SK-MEL-5 (cell line): ENCODE data around the gene ERFE. TPM values are rescaled to one million over a fixed set of nuclear protein-coding genes. Genes with fewer than 3 reads are reported as not detected.
"Not testable (repeated sequence)": the region's sequence is repeated elsewhere in the genome, so short reads cannot be mapped to it uniquely, and the experiment has no call there.

Experiments
- DNase-seq: peaks from one replicate; pipeline ENCODE4 v3.0.0-alpha.2; 2016; ENCODE audit warnings: low read depth, low spot score
- in situ Hi-C: cut with HindIII; loops from 2 replicates; pipeline ENCODE4 v1.10.0; 2016; ENCODE audit warnings: low sequenced_read_pairs, high pct_unique_total_duplicates, low pct_unique_long_range_greater_than_20kb
- polyA plus RNA-seq, 2 experiments: library from polyadenylated mRNA; depleted of rRNA; stranded (reverse); fragments of >200 nt; gene quantifications; 2 replicates each; pipeline ENCODE4 v1.2.3, GENCODE V29; 2015
- total RNA-seq: library from RNA; depleted of rRNA; stranded (reverse); fragments of >200 nt; shearing (Covaris generic); gene quantifications from 2 replicates; pipeline ENCODE4 v1.2.3, GENCODE V29; 2014; rRNA removed

ERFE gene, protein sequence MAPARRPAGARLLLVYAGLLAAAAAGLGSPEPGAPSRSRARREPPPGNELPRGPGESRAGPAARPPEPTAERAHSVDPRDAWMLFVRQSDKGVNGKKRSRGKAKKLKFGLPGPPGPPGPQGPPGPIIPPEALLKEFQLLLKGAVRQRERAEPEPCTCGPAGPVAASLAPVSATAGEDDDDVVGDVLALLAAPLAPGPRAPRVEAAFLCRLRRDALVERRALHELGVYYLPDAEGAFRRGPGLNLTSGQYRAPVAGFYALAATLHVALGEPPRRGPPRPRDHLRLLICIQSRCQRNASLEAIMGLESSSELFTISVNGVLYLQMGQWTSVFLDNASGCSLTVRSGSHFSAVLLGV
- total RNA-seq = 22.3 and 29.3 TPM in 2 replicates
- 29.5 and 33.2 TPM in 2 replicates for polyA plus RNA-seq (2015; cell fraction: cytosol; rRNA removed)
- polyA plus RNA-seq (2015; cell fraction: nucleus; rRNA removed) = 13.8 and 19.7 TPM in 2 replicates

DNA sequence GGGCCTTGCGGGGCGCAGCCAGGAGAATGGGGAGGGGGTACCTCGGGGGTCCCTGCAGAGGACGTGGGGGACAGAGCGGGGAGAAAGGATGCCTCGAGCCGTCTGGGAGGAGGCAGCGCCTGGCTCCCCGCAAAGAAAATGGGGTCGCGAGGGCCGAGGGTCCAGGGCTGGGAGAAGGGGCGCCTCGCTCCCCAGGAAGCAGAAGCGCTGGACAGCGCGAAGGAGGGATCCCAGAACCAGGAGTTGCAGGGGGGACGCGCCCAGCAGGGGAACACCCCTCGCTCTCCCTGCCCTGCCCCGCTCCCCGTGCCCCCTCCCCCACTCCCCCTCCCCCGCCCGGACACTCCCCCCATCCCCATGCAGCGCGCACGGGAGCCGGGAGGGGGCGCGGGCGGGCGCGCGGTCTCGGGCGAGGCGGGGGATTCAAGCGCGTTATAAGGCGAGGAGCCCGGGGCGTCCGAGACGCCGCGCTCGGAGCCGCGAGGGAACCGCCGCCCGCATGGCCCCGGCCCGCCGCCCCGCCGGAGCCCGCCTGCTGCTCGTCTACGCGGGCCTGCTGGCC, at the start of gene ERFE:
TSS of gene ERFE (plus strand) at position 462 of the 562 bp plus-strand sequence. CDS start at position 500, 38 bp downstream.
- in situ Hi-C loops = no loop called here
- DNase-seq = peak; percentile 53

DNA sequence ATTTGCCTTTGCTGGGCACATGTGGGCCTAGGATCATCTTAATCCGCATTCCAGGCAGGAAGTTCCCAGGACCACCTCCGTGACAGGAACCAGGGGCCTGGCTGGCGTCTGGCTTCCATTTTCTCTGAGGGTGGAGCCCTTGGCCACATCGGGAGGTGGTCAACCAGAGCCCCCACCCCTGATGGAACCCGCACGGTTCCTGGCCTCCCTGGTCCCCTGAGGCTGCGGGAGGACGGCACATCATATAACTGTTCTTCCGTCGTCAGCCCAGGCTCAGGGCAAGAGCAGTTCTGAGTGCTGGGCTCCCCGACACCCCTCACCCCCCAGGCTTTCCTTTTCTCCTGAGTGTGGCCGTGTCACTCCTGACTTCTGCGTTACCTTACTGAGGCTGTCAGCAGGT, 45.2 kb upstream of the ERFE start:
- in situ Hi-C loops = no loop called here
- DNase-seq = no peak

DNA sequence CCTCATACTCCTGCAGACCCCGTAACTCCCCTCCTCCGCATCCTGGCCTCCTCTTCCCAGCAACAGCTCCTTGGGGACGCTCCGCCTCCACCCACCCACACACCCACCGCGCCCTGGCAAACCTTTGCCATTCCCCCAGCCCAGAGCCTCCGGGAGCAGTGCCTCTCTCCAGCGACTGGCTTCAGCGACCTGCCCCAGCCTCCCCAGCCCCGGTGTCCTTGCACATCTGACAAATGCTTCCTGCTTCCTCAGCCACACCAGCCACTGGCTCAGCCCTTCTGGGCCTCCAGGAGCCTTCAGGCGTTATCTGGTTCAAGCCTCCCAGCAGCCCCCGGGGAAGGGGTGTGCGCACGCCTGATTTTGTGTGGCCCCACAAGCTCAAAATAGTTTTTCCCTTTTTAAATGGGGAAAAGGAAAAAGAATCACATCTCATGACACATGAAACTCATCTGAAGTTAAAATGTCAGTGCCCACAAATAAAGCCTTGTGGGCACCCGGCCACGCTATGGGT, 44.4 kb upstream of the ERFE start:
- in situ Hi-C loops = no loop called here
- no peak for DNase-seq

DNA sequence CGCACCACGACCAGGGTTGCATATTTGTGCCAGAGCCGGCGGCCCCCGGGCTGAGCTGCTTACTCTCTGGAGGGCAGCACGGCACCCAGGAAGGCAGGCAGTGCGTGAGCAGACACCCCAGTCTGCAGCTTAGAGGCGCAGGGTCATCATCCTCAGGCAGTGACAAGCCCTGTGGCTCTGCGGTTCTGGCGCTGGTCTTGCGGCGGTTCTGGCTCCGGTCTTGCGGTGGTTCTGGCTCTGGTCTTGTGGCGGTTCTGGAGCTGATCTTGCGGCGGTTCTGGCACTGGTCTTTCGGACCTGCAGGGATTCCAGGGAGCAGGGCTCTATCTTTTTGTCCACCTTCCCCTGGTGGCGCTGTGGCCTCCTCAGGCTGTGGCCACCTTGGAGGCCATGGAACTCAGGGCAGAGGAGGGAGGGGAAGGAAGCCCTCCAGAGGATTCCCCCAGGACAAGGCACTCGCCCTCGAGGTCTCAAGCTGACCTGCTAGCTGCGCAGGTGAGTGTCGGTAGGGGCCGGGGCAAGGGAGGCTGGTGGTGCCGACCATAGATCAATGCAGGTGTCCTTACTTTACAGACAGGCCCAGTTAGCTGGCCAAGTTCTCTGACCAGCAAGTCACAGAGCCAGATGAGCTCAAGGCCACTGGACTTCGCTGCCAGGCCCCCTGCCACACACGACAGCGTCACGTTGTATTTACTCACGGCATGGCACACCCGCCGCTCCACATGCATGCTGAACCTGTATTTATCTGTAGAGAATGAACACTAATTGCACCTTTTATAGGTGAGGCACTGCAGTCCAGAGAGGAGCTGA, 43.7 kb upstream of the ERFE start:
- no peak for DNase-seq
- in situ Hi-C loops = no loop called here

DNA sequence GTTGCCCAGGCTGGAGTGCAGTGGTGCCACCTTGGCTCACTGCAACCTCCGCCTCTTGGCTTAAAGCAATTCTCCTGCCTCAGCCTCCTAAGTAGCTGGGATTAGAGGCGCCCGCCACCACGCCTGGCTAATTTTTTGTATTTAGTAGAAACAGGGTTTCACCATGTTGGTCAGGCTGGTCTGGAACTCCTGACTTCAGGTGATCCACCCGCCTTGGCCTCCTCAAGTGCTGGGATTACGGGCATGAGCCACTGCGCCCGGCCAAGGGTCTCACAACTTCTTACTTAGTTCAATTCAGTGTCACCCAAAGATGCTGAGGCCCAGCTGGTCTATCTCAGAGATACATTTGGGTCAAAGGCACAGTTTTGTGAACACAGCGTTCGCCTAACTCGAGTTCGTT, 43.1 kb upstream of the ERFE start:
- in situ Hi-C loops = not testable (repeated sequence)

DNA sequence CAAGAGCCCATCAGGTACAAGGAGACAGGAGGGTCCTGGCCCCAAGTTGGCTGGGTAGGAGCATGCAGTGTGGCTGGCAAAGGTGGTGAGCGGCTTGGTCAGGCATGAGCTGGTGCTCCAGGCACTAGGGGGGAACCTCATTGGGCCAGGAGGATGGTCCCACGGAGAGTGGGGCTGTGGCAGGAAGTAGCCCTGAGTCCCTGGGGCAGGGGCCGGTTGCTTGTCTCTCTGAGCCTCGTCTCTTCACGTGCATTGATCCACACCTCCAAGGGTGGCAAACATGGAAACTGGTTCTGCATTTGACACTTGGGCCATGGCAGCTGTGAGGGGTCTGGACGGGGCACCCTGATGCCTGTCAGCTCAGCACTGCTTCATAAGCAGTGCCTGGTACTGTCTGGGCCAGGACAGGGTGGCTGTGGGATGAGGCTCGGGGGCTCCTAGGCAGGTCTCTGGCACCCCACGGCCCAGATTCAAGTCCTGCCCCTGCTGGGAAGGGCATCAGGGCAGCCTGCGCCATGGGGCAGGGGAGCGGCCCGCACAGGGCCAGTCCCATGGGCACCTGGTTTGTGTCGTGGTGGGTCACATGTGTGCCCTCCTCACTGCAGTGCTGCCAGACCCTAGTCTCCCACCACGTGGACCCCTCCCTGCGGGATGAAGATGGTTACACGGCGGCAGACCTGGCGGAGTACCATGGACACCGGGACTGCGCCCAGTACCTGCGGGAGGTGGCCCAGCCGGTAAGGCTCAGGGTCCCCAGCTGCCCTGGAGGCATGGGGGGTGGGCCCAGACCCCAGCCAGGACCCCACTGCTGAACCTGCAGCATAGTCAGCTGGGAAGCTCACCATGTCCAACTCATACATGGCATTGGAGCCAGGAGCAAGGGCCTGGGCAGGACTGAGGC, 42.2 kb upstream of the ERFE start:
- in situ Hi-C loops = no loop called here
- DNase-seq = no peak

More for the DNA sequence above, 43.1 kb upstream of the ERFE start:
- DNase-seq = not testable (repeated sequence)

DNA sequence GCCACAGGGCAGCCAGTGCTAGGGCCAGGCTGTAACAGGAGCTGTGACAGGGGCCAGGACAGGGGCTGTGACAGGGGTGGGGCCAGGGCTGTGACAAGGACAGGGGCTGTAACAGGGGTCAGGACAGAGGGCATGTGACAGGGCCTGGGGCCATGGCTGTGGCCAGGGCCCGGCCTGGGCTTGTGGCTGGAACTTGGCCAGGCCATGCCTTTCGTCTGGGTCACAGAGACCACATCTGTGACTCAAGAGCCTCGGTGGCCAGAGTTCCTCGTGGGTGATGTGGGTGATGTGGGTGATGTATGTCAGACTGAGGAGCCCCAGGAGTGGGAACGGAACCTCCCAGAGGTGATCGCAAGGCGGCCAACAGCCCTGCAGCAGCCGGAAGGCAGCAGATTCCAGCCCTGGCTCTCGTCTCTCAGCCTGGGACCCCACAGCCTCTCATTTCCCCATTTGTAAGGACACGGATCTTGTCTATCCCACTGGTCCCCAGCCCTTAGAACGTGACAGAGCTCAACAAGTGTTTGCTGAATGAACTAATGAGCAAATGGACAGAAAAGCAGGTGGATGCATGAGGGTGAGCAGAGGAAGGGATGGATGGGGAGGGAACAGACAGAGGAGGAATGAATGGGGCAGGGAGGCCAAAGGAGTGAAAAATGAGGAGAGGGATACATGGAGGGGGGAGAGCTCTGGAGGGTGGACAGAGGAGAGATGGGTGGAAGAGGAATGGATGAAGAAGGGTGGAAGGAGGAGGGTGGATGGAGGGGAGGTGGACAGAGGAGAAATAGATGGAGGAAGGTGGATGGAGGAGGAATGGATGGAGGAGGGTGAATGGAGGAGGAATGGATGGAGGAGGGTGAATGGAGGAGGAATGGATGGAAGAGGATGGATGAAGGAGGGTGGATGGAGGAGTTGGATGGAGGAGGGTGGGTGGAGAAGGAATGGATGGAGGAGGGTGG, 41.3 kb upstream of the ERFE start:
- no peak for DNase-seq

DNA sequence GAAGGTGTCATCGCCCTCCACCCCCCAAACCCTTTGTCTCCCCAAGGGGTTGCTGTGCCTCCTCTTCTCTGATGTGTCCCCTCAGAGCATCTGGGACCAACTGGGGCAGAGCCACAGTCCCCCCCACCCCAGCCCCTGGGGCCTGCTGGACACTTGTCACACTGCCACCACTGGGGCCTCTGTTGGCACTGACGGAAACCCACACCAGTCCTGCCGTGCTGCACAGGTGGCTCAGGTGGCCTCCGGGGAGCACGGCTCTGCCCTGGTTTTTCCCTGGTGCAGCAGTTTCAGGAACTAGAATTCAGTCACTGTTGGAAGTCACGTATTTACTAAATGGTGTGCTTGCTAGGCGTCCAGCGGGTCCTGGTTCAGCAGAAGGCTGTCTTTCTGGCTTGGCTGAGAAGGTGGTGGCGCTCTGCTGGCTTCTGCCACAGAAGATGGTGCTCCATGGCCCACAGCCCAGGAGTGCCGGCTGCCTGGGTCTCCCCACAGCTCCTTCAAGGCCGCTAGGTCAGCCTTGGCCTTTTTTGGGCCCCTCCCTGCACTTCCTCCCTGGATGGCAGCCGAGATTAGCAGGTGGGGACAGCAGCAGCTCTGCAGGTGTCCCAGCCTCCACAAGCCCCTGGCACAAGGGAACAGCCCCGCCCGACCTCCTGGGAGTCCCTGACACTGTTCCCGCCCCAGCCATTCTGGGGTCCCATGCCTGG, 38.9 kb upstream of the ERFE start:
- DNase-seq = no peak
- in situ Hi-C loops = no loop called here

More for the DNA sequence above, 41.3 kb upstream of the ERFE start:
- in situ Hi-C loops = no loop called here

DNA sequence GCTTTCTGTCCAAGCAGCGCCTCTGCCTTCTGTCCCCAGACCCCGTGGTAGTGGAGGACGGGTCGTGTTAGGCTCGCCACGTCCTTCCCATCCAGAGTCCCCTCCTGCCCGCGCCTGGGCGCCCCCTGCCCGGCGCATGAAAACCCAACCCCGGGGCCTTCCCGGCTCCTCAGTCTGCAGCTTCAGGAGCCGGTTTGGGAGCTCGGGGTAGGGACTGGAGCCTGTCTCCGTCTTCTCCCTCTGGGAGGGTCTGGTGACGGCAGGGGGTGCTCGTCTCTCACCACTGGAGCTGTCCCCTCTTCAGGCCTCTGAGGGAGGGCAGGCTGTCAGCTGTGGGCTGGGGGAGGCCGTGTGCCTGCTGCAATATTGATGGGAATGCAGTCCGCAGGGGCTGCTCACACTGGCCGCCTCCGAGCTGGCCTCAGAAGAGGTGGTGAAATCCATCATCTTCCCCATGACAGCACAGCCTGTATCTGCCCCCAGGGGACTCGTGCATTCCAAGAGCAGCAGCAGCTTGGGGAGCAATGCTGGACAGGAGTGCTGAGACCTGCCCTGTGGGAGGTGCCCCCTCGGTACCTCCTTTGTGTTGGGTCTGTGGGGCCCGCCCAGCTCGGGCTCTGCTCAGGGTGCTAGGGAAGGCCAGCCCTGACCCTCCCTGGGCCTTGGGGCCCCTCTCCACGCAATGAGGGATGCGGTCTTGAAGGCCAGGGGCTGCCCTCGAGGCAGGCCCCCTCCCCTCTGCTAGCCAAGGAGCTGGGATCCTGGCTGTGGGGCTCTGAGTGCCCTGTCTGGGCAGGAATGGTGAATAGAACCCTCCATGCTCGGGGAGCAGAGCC, 38.1 kb upstream of the ERFE start:
- in situ Hi-C loops = no loop called here
- no peak for DNase-seq

DNA sequence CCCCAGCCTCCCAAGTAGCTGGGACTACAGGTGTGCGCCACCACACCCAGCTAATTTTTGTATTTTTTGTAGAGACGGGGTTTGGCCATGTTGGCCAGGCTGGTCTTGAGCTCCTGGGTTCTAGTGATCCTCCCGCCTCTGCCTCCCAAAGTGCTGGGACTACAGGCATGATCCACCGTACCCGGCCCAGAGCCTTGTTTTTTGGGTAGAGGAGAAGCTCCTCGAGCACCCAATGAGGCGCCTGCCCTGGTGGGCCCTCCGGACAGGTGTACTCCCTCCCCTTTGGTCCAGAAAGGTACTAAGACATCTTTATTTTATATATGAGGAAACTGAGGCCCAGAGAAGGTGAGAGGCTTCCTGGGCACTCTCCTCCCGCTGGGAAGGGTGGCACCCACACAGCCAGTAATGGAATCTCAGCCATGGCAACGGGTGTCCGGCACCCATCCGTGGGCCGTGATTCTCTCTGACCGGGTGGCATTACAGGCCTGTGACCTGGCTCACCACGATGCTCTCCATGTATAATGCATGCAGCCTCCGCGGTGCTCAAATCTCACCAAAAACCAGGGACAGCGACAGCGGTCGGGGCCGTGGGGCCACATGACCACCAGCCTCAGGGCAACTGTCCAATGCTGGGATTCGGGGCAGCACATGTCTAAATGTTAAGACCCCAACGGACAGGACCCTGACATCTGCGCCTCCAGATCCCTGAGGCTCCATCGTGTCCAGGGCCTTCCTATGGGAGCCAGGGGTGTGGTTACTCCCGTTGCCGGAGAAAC, 37.1 kb upstream of the ERFE start:
- no peak for DNase-seq
- in situ Hi-C loops = no loop called here

DNA sequence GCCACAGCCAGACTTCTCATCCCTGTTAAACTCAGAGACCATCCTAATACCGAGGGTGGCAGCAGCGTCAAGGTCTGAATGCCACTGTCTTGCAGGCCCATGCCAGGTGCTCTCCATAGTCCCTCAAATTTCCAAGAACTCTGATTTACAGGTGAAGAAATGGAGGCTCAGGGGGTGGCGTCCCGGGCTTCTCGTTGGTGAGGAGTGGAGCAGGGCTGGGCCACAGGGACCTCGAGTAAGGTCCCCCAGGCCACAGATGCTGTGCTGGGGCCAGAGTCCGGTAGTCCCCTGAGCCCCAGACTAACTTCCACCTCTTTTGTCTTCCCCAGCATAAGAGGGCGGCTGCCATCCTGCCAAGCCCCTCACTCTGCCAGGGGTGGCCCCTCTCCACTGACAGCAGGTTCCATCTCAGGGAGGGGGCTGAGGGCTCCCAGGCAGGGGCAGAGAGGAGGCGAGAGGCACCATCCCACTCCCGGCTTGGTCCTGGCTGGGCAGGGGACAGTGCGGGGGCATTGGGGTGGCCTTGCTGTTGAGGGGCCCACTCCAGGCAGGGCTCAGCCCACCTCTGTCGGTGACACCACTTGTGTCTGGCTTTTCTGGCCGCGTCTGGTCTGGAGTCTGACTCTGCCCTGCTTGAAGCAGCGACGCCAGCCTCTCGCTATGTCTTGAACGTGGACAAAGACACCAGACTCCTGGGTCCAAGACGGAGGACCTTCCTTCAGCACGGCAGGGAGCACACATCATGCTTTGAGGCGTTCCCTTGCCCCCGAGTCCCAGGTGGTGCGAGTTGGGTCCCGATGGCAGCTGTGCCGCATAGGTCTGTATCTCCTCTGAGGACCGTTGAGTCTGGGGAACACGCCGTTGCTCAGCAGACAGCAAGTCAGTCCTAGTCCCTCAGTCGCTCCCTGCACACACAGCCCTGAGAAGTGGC, 36.2 kb upstream of the ERFE start:
- DNase-seq = no peak
- in situ Hi-C loops = no loop called here

DNA sequence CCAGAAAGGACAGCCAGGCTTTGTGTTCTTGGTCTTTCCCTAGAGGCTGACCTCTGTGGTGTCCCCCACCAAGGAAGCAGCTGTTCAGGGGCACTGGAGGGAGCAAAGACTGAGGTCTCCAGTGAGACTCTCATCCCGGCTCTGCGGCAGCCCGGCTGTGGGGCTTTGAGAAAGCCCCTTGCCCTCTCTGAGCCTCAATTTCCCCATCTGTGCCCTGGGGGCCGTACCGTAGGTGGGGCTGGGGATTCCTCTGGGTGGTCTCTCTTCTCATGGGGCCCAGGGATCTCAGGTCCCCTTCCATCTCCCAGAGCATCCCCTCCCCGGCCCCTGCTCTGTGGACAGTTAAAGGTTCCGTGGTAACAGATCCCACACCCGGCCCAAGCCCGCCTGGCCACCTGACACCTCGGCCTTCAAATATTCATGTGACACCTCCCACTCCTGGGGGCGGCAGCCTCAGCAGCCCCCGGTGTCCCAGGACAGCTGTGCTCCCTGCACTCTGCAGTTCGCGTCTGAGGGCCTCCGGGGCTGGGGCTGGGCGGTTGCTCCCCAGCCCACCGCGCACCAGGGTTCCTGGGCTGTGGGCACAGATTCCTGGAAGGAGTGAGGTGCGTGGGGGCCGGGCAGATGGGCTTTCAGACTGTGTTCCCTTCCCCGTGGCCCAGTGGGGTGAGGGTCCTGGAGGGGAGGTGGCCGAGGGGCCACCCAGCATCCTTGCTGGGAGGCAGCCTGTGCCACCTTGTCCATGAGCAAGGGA, 35.4 kb upstream of the ERFE start:
- in situ Hi-C loops = no loop called here

More for the DNA sequence above, 35.4 kb upstream of the ERFE start:
- DNase-seq = no peak
